ENCODE measurements around the gene ENO3. TPM values are rescaled to one million over a fixed set of nuclear protein-coding genes. Genes with fewer than 3 reads are reported as not detected.

ENO3 gene
- total RNA-seq, 2 experiments from 2014 or later, result 31.3 to 34.0 TPM

DNA sequence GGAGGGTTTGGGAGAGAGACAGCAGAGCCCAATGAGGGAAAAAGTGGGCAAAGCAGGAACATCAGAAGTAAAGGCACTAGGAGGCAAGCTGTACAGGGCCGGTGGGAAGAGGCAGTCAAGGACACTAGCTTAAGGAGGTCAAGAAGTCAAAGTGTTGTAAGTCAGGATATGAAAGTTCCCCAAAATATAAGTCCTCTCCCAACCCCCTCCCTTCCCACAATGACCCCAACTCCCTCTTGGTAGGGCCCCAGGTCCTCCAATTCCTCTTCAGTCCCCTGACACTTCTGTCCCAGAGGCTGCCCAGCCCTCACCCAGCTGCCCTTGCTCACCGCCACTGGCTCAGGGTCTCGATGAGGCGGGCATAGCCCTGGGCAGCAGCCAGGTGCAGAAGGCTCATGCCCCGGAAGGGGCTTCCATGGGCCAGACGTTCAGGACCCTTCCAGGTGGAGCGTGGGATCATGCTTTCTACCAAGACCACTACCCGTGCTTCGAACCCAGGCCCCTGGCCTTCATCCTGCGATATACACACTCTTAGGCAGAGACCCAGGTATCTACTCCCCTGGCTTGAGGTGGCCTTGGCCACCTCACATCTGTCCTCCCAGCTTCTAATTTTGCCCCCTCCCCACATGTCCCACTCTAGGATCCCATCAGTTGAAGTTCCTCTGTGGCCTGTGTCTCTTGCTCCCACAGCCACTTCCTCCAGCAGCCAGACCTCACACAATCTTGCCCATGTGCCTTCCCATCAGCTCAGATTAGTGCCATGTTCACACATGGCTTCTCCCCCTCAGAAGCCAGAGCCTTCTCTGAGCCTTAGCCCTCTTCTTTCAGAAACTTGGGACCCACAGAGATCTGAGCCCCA lies 22.6 kb downstream of the ENO3 start:
- POLR2A ChIA-PET, result interaction anchor here (0.6 to 15.1 kb wide), 4 partner anchors 10 to 25 kb away, joined by 4 to 627 read pairs (median 8); partner anchors contain the start of genes CAMTA2, ENO3, PFN1 and RNF167
- ATAC-seq (no peak), DNase-seq (no peak)
- Mint-ChIP-seq H3K36me3 (ENCODE audit: low read depth) (peaks cover 47% of the 10 kb centered on the region), H3K4me1 (ENCODE audit: low read depth) (peaks cover 22% of the 10 kb centered on the region), H3K27me3 (no peaks in the 10 kb centered on the region), H3K4me3 (no peak overlapping the region), H3K27ac (peak overlapping the region; percentile 18), H3K9me3 (no peaks in the 10 kb centered on the region)
- CTCF ChIA-PET, result interaction anchor here (1.3 kb wide), 1 partner anchor 33 kb away, joined by 3 read pairs; no protein-coding TSS in a partner anchor
- intact Hi-C loops (cut with micrococcal nuclease), result no loop called here
- no peak for TF ChIP-seq CTCF (IDR thresholded peaks at IDR 0.05)

DNA sequence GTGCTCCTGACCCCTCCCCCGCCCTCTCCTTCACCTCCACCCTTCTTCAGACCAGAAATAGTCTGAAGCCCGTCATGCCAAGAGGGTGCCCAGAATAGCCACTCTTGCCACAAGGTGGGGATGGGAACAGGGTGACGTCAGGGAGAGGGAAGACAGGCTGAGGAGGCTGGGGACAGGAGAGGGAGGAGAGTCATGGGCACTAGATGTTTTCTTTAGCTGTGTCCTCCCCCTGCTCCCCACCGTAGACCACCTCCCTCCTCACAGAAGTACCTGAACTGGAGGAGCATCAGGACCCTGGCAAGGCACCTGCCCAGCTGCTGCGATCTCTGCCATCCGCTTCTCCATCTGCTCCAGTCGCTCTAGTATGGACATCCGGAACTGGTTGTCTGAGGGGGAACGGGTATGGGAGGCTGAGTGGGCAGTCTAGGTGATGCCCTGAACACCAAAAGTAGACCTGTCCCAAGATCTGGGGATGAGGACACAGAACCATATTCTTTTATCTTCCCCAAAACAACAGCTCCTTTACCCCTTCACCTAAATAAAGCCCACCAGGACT lies 23.3 kb downstream of the ENO3 start:
- Mint-ChIP-seq H3K9me3 (no peaks in the 10 kb centered on the region), H3K27me3 (no peaks in the 10 kb centered on the region), H3K27ac (peak overlapping the region; percentile 48), H3K4me1 (ENCODE audit: low read depth) (peaks cover 20% of the 10 kb centered on the region), H3K4me3 (no peak overlapping the region), H3K36me3 (ENCODE audit: low read depth) (peaks cover 47% of the 10 kb centered on the region)
- POLR2A ChIA-PET, result interaction anchor here (0.8 to 15.1 kb wide), 4 partner anchors 8 to 26 kb away, joined by 4 to 627 read pairs (median 8); partner anchors contain the start of genes CAMTA2, ENO3, PFN1 and RNF167
- DNase-seq, result no peak
- CTCF ChIA-PET, result interaction anchor here (1.3 kb wide), 2 partner anchors 34 to 88 kb away, joined by 3 to 4 read pairs; no protein-coding TSS in a partner anchor
- intact Hi-C loops (cut with micrococcal nuclease), result no loop called here
- no peak for ATAC-seq
- no peak for TF ChIP-seq CTCF (IDR thresholded peaks at IDR 0.05)

GRCh38 chr17:4978726-4979125 lies 27.8 kb downstream of the ENO3 start:
- no peak overlapping the region for H3K27ac Mint-ChIP-seq
- POLR2A ChIA-PET, result interaction anchor here (1.1 to 3.6 kb wide), 3 partner anchors 9 to 19 kb away, joined by 4 to 36 read pairs (median 4); partner anchors contain the start of genes INCA1 and KIF1C
- TF ChIP-seq CTCF (IDR thresholded peaks at IDR 0.05), result no peak
- intact Hi-C loops (cut with micrococcal nuclease), result no loop called here
- no peaks in the 10 kb centered on the region for H3K27me3 Mint-ChIP-seq
- peaks cover 15% of the 10 kb centered on the region for H3K4me1 Mint-ChIP-seq (ENCODE audit: low read depth)
- DNase-seq, result no peak
- peaks cover 37% of the 10 kb centered on the region for H3K36me3 Mint-ChIP-seq (ENCODE audit: low read depth)
- no peak overlapping the region for H3K4me3 Mint-ChIP-seq
- no peaks in the 10 kb centered on the region for H3K9me3 Mint-ChIP-seq
- CTCF ChIA-PET, result interaction anchor here (1.1 to 3.7 kb wide), 3 partner anchors 39 to 84 kb away, joined by 3 to 33 read pairs (median 18); no protein-coding TSS in a partner anchor
- no peak for ATAC-seq

GRCh38 chr17:4980644-4981216 lies 29.8 kb downstream of the ENO3 start:
- CTCF ChIA-PET, result interaction anchor here (0.7 to 3.7 kb wide), 18 partner anchors 8 to 278 kb away, joined by 3 to 33 read pairs (median 4); partner anchors contain the start of genes CHRNE and SPAG7
- DNase-seq (peak; percentile 62), ATAC-seq (peak; percentile 95)
- intact Hi-C loops (cut with micrococcal nuclease), result loop anchor here (5.0 kb wide), 1 partner anchor 82 kb away; no protein-coding TSS in a partner anchor
- H3K4me1 Mint-ChIP-seq (ENCODE audit: low read depth), result peaks cover 17% of the 10 kb centered on the region
- H3K27ac Mint-ChIP-seq, result peak overlapping the region; percentile 64
- H3K36me3 Mint-ChIP-seq (ENCODE audit: low read depth), result peaks cover 27% of the 10 kb centered on the region
- no peaks in the 10 kb centered on the region for H3K9me3 Mint-ChIP-seq
- H3K27me3 Mint-ChIP-seq, result no peaks in the 10 kb centered on the region
- POLR2A ChIA-PET, result interaction anchor here (0.6 to 3.6 kb wide), 8 partner anchors 9 to 414 kb away, joined by 3 to 36 read pairs (median 4); partner anchors contain the start of gene SPAG7
- H3K4me3 Mint-ChIP-seq, result no peak overlapping the region
- peak; percentile 89 for TF ChIP-seq CTCF (IDR thresholded peaks at IDR 0.05)
